K562 (cell line): ENCODE measurements around the gene FFAR1. TPM values are rescaled to one million over a fixed set of nuclear protein-coding genes. Genes with fewer than 3 reads are reported as not detected.

Experiments used
- ATAC-seq: fragments of 200-7000 bp; cut with Tn5 transposase; 3 replicates; pipeline ENCODE4 v1.9.1; 2020; ENCODE audit warnings: moderate library complexity
- BruUV-seq: library from RNA; stranded (reverse); fragments of 400-500 nt; replicated peaks from 2 replicates; lab custom pipeline; 2021; lab: Mats Ljungman, UMichigan
- CTCF ChIA-PET: fragments of 300-600 bp; formaldehyde crosslinking; extraction: SDS; loops from one replicate; lab custom pipeline; 2021; ENCODE audit warnings: low intra/inter-chr PET ratio; lab: Yijun Ruan, JAX
- POLR2A ChIA-PET: fragments of 300-600, 350-650 bp; sonication (Branson Sonifier 250); formaldehyde crosslinking; extraction: SDS; loops from one replicate; lab custom pipeline; 2021; ENCODE audit warnings: antibody characterized with exemption, inconsistent platforms; lab: Yijun Ruan, JAX
- DNase-seq, 4 experiments: peaks; one replicate each; pipeline versions ENCODE4 v3.0.0 to v3.0.0-alpha.2; 2011 to 2018; ENCODE audit warnings: low spot score in 3 of 4, mixed read lengths in 3 of 4; ENCODE audit errors: extremely low read depth in 1 of 4
- FAIRE-seq: peaks from 2 replicates; lab custom pipeline; 2011; peaks lifted over from hg19 to GRCh38; lab: Jason Lieb, UNC
- H2AFZ ChIP-seq: 2 replicates; pipeline ENCODE4 v1.6.0; 2011; ENCODE audit warnings: low read depth, low read length, control low read depth, inconsistent platforms
- H3K27ac ChIP-seq: fragments of 200-600 bp; 3 replicates; pipeline ENCODE4 v1.8.0; 2011; ENCODE audit warnings: low read depth, mild to moderate bottlenecking, control low read depth, inconsistent platforms, low read length, moderate library complexity, mixed read lengths; ENCODE audit errors: extremely low read depth
- H3K27me3 ChIP-seq, 2 experiments: fragments of 300-600 bp in 1 of 2; 2 replicates in 1 of 2; 3 replicates in 1 of 2; pipeline versions ENCODE4 v1.6.0 to v1.8.0; 2011; ENCODE audit warnings: inconsistent platforms in 2 of 2, low read length in 2 of 2, mild to moderate bottlenecking in 1 of 2, mixed read lengths in 1 of 2, moderate library complexity in 1 of 2; ENCODE audit not compliant: control insufficient read depth in 2 of 2, insufficient read depth in 2 of 2
- H3K36me3 ChIP-seq: fragments of 300-600 bp; 3 replicates; pipeline ENCODE4 v1.8.0; 2011; ENCODE audit warnings: mild to moderate bottlenecking, low read length, inconsistent platforms; ENCODE audit not compliant: control insufficient read depth, insufficient read depth
- H3K4me1 ChIP-seq, 2 experiments: fragments of 200-600 bp in 1 of 2; replicated peaks in 1 of 2; 2 replicates in 1 of 2; 3 replicates in 1 of 2; pipeline versions ENCODE4 v1.5.1 to v1.8.0; 2011; ENCODE audit warnings: inconsistent platforms in 2 of 2, low read length in 2 of 2, mild to moderate bottlenecking in 1 of 2, mixed read lengths in 1 of 2, moderate library complexity in 1 of 2; ENCODE audit not compliant: control insufficient read depth in 2 of 2, insufficient read depth in 2 of 2
- H3K4me2 ChIP-seq: 2 replicates; pipeline ENCODE4 v1.6.1; 2011; ENCODE audit warnings: low read length, control low read depth, inconsistent platforms, mixed read lengths; ENCODE audit not compliant: insufficient read depth
- H3K4me3 ChIP-seq: fragments of 200-600 bp; sonication (generic), shearing (Covaris generic); 2 replicates; pipeline ENCODE4 v1.5.1; 2016; ENCODE audit warnings: control low read depth, inconsistent platforms
- H3K79me2 ChIP-seq: fragments of 200-600 bp; 3 replicates; pipeline ENCODE4 v1.8.0; 2011; ENCODE audit warnings: low read length, inconsistent platforms; ENCODE audit not compliant: control insufficient read depth, insufficient read depth
- H3K9ac ChIP-seq, 2 experiments: 2 replicates each; pipeline versions ENCODE4 v1.6.0 to v1.6.1; 2011; ENCODE audit warnings: low read depth in 2 of 2, low read length in 2 of 2, control low read depth in 1 of 2, inconsistent platforms in 1 of 2, mild to moderate bottlenecking in 1 of 2, mixed read lengths in 1 of 2; ENCODE audit not compliant: insufficient read depth in 1 of 2
- H3K9me1 ChIP-seq: one replicate; pipeline ENCODE4 v1.6.0; 2011; ENCODE audit warnings: inconsistent platforms, mild to moderate bottlenecking, low read length, moderate library complexity; ENCODE audit not compliant: control insufficient read depth, insufficient read depth
- H3K9me3 ChIP-seq: replicated peaks from 2 replicates; pipeline ENCODE4 v1.5.1; 2011; ENCODE audit warnings: low read depth, low read length, inconsistent platforms; ENCODE audit not compliant: control insufficient read depth, insufficient read depth
- H4K20me1 ChIP-seq: replicated peaks from 2 replicates; pipeline ENCODE4 v1.6.1; 2011; ENCODE audit warnings: low read length, inconsistent platforms, mixed read lengths; ENCODE audit not compliant: control insufficient read depth, insufficient read depth
- BDP1 ChIP-seq: IDR thresholded peaks from 3 replicates; pipeline ENCODE4 v1.6.1; 2011; ENCODE audit not compliant: insufficient read length, insufficient read depth
- GATAD2A ChIP-seq: fragments of 450-650 bp; IDR thresholded peaks from 2 replicates; pipeline ENCODE4 v1.6.1; 2017
- HDGF ChIP-seq: fragments of 450-650 bp; IDR thresholded peaks from 2 replicates; pipeline ENCODE4 v1.6.1; 2016
- KLF16 ChIP-seq: IDR thresholded peaks from 2 replicates; pipeline ENCODE4 v1.6.1; 2016; ENCODE audit warnings: antibody characterized with exemption
- NCOR1 ChIP-seq: fragments of 450-650 bp; IDR thresholded peaks from 2 replicates; pipeline ENCODE4 v1.6.1; 2016; ENCODE audit warnings: mild to moderate bottlenecking, moderate library complexity
- RAD51 ChIP-seq: fragments of 450-650 bp; IDR thresholded peaks from 2 replicates; pipeline ENCODE4 v1.7.1; 2016; ENCODE audit warnings: low read depth, mild to moderate bottlenecking, borderline replicate concordance
- RBM22 ChIP-seq: fragments of 200-400 bp; formaldehyde crosslinking; IDR thresholded peaks from 2 replicates; pipeline ENCODE4 v1.6.1; 2018; ENCODE audit warnings: low read length, low read depth; ENCODE audit not compliant: poor library complexity, severe bottlenecking
- ZBTB7A ChIP-seq: IDR thresholded peaks from 2 replicates; pipeline ENCODE4 v1.6.1; 2011; ENCODE audit warnings: low read depth, mild to moderate bottlenecking, low read length, moderate library complexity, borderline replicate concordance; ENCODE audit not compliant: control insufficient read depth
- ZC3H8 ChIP-seq: fragments of 450-650 bp; IDR thresholded peaks from 2 replicates; pipeline ENCODE4 v1.6.1; 2017
- ZNF408 ChIP-seq: fragments of 250-450 bp; sonication (Bioruptor Pico); IDR thresholded peaks from 2 replicates; pipeline ENCODE4 v1.4.0; 2020; ENCODE audit warnings: low read depth, mild to moderate bottlenecking, moderate library complexity
- WGBS: fragments of 100-300 bp; shearing (Covaris generic); methylation state at CpG from one replicate; pipeline ENCODE4 v1.1.6; 2016; ENCODE audit warnings: low coverage, mixed read lengths; ENCODE audit not compliant: insufficient coverage; ENCODE audit errors: missing lambda C conversion rate; 5-methylcytosine and 5-hydroxymethylcytosine counted together
- in situ Hi-C: fragments of 300-500 bp; cut with MboI; formaldehyde crosslinking; loops from 4 replicates; pipeline ENCODE4 v1.15.0; 2018; ENCODE audit warnings: inconsistent platforms, mixed read lengths
- intact Hi-C: fragments of 100-400 bp; cut with micrococcal nuclease; formaldehyde crosslinking; loops from 2 replicates; pipeline ENCODE4 v1.14.2; 2022
- polyA plus RNA-seq, 8 experiments: library from polyadenylated mRNA; depleted of rRNA in 4 of 8; stranded (reverse) in 5 of 8; unstranded in 3 of 8; fragments of >200 nt; fragmentation: Nextera tagmentation in 2 of 8; fragmentation: Illumina TruSeq in 1 of 8; extraction: Ambion mirVana in 2 of 8; extraction: Trizol in 1 of 8; gene quantifications; 2 replicates each; pipeline versions ENCODE4 v1.2.1 to v1.2.3, GENCODE V29; 2011 to 2014; ENCODE audit warnings: inconsistent platforms in 1 of 8, missing spikeins in 1 of 8
- total RNA-seq, 7 experiments: library from RNA; depleted of rRNA in 6 of 7; stranded (reverse); fragments of >200 nt in 6 of 7; fragmentation: Illumina TruSeq in 2 of 7; extraction: Trizol in 2 of 7; gene quantifications; 2 replicates each; pipeline versions ENCODE4 v1.2.1 to v1.2.3, GENCODE V29; 2011 to 2021; ENCODE audit warnings: low replicate concordance in 1 of 7
- TF ChIP-seq, protein P1 (sequence below): sonication (generic); formaldehyde crosslinking; IDR thresholded peaks from 2 replicates; pipeline ENCODE4 v1.8.0; 2022; ENCODE audit warnings: missing genetic modification reagents, mild to moderate bottlenecking, borderline replicate concordance
- TF ChIP-seq, protein P2 (sequence below): fragments of 250-450 bp; sonication (Bioruptor Pico); IDR thresholded peaks from 2 replicates; pipeline ENCODE4 v1.8.0; 2022; ENCODE audit warnings: inconsistent platforms
- TF ChIP-seq, protein P3 (sequence below): fragments of 250-450 bp; sonication (Bioruptor Pico); IDR thresholded peaks from 2 replicates; pipeline ENCODE4 v1.4.0; 2020; ENCODE audit warnings: mild to moderate bottlenecking, moderate library complexity, borderline replicate concordance
- TF ChIP-seq, protein P4 (sequence below), 2 experiments: fragments of 450-650 bp; conservative IDR thresholded peaks; 2 replicates each; pipeline ENCODE4 v1.6.1; 2017; ENCODE audit warnings: mild to moderate bottlenecking in 2 of 2, moderate library complexity in 2 of 2

Gene FFAR1
- total and polyA plus RNA-seq, 9 of the 15 experiments (the other 6 are each of a cell fraction or from before 2014, with no cell fraction given) = not detected

- Histone ChIP-seq H2AFZ (peak overlapping the region; percentile 47), H3K4me3 (no peak overlapping the region), H3K36me3 (no peaks in the 10 kb centered on the region), H3K9ac (peak overlapping the region in 1 of 2 experiments; percentile 37; a peak in 2 of 4 replicates), H3K27ac (no peak overlapping the region), H3K27me3 (peaks cover 3 to 7% of the 10 kb centered on the region in 2 experiments; a peak in 3 of 5 replicates), H3K4me2 (no peak overlapping the region), H4K20me1 (no peaks in the 10 kb centered on the region), H3K79me2 (no peaks in the 10 kb centered on the region), H3K4me1 (peaks cover 5 to 28% of the 10 kb centered on the region in 2 experiments; a peak in 4 of 5 replicates), H3K9me1 (no peaks in the 10 kb centered on the region), H3K9me3 (no peaks in the 10 kb centered on the region)
- intact Hi-C loops (loop anchor here (1.0 kb wide), 2 partner anchors 116 to 143 kb away; no protein-coding TSS in a partner anchor), in situ Hi-C loops (no loop called here)
- ChIA-PET CTCF (interaction anchor here (0.6 to 2.7 kb wide), 9 partner anchors 46 to 364 kb away, joined by 3 to 34 read pairs (median 3); no protein-coding TSS in a partner anchor), POLR2A (interaction anchor here (0.6 to 1.2 kb wide), 6 partner anchors 20 to 194 kb away, joined by 3 to 4 read pairs (median 4); no protein-coding TSS in a partner anchor)
- ATAC-seq = peak; percentile 82
- FAIRE-seq = peak; percentile 93
- BruUV-seq = no TSS peak
- DNase-seq = peak; percentile 76 to 89 (median 81)
- 14% methylated on average over 28 of the region's 32 CpGs for WGBS
- TF ChIP-seq BDP1 (no peak), ZC3H8 (no peak), RBM22 (no peak), HDGF (peak; percentile 53; the same call in 1 of the 2 replicates), KLF16 (no peak), NCOR1 (no peak), ZBTB7A (no peak), GATAD2A (no peak), ZNF408 (CRISPR knock-in tag) (no peak), RAD51 (no peak)
- TF ChIP-seq, protein P1, sequence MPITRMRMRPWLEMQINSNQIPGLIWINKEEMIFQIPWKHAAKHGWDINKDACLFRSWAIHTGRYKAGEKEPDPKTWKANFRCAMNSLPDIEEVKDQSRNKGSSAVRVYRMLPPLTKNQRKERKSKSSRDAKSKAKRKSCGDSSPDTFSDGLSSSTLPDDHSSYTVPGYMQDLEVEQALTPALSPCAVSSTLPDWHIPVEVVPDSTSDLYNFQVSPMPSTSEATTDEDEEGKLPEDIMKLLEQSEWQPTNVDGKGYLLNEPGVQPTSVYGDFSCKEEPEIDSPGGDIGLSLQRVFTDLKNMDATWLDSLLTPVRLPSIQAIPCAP (CRISPR knock-in tag) = no peak
- TF ChIP-seq, protein P2, sequence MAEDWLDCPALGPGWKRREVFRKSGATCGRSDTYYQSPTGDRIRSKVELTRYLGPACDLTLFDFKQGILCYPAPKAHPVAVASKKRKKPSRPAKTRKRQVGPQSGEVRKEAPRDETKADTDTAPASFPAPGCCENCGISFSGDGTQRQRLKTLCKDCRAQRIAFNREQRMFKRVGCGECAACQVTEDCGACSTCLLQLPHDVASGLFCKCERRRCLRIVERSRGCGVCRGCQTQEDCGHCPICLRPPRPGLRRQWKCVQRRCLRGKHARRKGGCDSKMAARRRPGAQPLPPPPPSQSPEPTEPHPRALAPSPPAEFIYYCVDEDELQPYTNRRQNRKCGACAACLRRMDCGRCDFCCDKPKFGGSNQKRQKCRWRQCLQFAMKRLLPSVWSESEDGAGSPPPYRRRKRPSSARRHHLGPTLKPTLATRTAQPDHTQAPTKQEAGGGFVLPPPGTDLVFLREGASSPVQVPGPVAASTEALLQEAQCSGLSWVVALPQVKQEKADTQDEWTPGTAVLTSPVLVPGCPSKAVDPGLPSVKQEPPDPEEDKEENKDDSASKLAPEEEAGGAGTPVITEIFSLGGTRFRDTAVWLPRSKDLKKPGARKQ (CRISPR knock-in tag) = no peak
- TF ChIP-seq, protein P3, sequence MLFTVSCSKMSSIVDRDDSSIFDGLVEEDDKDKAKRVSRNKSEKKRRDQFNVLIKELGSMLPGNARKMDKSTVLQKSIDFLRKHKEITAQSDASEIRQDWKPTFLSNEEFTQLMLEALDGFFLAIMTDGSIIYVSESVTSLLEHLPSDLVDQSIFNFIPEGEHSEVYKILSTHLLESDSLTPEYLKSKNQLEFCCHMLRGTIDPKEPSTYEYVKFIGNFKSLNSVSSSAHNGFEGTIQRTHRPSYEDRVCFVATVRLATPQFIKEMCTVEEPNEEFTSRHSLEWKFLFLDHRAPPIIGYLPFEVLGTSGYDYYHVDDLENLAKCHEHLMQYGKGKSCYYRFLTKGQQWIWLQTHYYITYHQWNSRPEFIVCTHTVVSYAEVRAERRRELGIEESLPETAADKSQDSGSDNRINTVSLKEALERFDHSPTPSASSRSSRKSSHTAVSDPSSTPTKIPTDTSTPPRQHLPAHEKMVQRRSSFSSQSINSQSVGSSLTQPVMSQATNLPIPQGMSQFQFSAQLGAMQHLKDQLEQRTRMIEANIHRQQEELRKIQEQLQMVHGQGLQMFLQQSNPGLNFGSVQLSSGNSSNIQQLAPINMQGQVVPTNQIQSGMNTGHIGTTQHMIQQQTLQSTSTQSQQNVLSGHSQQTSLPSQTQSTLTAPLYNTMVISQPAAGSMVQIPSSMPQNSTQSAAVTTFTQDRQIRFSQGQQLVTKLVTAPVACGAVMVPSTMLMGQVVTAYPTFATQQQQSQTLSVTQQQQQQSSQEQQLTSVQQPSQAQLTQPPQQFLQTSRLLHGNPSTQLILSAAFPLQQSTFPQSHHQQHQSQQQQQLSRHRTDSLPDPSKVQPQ (CRISPR knock-in tag) = no peak
- TF ChIP-seq, protein P4, sequence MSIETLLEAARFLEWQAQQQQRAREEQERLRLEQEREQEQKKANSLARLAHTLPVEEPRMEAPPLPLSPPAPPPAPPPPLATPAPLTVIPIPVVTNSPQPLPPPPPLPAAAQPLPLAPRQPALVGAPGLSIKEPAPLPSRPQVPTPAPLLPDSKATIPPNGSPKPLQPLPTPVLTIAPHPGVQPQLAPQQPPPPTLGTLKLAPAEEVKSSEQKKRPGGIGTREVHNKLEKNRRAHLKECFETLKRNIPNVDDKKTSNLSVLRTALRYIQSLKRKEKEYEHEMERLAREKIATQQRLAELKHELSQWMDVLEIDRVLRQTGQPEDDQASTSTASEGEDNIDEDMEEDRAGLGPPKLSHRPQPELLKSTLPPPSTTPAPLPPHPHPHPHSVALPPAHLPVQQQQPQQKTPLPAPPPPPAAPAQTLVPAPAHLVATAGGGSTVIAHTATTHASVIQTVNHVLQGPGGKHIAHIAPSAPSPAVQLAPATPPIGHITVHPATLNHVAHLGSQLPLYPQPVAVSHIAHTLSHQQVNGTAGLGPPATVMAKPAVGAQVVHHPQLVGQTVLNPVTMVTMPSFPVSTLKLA (conservative IDR thresholded peaks at IDR 0.05) = no peak
Observed at GRCh38 chr19:35352448-35353304, 5.0 kb downstream of the FFAR1 start.
